ENCODE data around the gene TLE2.

GRCh38 chr19:2970201-2970835 lies 58.8 kb downstream of the TLE2 start:
- TF ChIP-seq, protein P1, sequence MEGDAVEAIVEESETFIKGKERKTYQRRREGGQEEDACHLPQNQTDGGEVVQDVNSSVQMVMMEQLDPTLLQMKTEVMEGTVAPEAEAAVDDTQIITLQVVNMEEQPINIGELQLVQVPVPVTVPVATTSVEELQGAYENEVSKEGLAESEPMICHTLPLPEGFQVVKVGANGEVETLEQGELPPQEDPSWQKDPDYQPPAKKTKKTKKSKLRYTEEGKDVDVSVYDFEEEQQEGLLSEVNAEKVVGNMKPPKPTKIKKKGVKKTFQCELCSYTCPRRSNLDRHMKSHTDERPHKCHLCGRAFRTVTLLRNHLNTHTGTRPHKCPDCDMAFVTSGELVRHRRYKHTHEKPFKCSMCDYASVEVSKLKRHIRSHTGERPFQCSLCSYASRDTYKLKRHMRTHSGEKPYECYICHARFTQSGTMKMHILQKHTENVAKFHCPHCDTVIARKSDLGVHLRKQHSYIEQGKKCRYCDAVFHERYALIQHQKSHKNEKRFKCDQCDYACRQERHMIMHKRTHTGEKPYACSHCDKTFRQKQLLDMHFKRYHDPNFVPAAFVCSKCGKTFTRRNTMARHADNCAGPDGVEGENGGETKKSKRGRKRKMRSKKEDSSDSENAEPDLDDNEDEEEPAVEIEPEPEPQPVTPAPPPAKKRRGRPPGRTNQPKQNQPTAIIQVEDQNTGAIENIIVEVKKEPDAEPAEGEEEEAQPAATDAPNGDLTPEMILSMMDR (IDR thresholded peaks at IDR 0.05), result no peak
- TF ChIP-seq SMC3 (IDR thresholded peaks at IDR 0.05) (no peak), POLR2A (IDR thresholded peaks at IDR 0.05; ENCODE audit: low read length) (no peak), RAD21 (conservative IDR thresholded peaks at IDR 0.05 in 1 of 2, IDR thresholded peaks at IDR 0.05 in 1 of 2) (no peak), CHD2 (IDR thresholded peaks at IDR 0.05; ENCODE audit: low read length, partially characterized antibody) (no peak), CHD4 (IDR thresholded peaks at IDR 0.05; ENCODE audit: borderline replicate concordance) (no peak), CEBPB (IDR thresholded peaks at IDR 0.05) (no peak), REST (IDR thresholded peaks at IDR 0.05) (no peak), EHF (CRISPR knock-in tag; IDR thresholded peaks at IDR 0.05) (no peak), E2F6 (IDR thresholded peaks at IDR 0.05; ENCODE audit: borderline replicate concordance, low read depth) (no peak), HDAC2 (IDR thresholded peaks at IDR 0.05) (no peak)
- TF ChIP-seq, protein P2, sequence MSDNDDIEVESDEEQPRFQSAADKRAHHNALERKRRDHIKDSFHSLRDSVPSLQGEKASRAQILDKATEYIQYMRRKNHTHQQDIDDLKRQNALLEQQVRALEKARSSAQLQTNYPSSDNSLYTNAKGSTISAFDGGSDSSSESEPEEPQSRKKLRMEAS (IDR thresholded peaks at IDR 0.05), result no peak
- TF ChIP-seq, protein P3, sequence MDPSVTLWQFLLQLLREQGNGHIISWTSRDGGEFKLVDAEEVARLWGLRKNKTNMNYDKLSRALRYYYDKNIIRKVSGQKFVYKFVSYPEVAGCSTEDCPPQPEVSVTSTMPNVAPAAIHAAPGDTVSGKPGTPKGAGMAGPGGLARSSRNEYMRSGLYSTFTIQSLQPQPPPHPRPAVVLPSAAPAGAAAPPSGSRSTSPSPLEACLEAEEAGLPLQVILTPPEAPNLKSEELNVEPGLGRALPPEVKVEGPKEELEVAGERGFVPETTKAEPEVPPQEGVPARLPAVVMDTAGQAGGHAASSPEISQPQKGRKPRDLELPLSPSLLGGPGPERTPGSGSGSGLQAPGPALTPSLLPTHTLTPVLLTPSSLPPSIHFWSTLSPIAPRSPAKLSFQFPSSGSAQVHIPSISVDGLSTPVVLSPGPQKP (IDR thresholded peaks at IDR 0.05; ENCODE audit: low read depth, low read length), result no peak

Measured in A549 (cell line).